ENCODE results near the gene ESCO1.

Gene ESCO1

DNA sequence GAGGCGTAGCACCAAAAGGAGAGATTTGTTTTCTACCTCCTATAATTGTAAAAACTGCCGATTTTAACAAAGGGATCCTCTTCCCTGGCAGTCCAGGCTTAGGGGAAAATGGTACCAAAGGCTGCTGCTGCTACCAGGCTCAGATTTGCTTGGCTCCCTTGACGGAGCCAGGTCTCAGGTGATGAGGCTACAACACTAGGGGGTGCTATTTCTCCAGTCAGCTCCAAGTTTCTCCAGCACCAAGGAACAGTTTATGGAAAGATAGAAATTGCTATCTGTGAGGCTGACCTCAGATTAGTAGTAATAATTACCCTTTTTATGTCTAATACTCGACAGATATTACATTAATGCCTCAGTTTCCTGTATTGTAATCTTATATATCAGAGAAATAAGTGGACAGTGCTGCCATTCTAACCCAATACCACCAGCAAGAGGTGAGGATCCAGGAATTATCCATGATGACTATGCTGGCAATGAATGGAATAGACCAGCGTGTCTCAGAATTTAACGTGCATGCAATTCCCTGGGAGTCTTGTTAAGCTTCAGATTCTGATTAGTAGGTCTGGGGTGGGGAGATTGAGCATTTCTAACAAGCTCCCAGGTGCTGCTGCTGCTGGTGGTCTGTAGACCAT, 111.3 kb downstream of the ESCO1 start:
- DNase-seq: no peak

DNA sequence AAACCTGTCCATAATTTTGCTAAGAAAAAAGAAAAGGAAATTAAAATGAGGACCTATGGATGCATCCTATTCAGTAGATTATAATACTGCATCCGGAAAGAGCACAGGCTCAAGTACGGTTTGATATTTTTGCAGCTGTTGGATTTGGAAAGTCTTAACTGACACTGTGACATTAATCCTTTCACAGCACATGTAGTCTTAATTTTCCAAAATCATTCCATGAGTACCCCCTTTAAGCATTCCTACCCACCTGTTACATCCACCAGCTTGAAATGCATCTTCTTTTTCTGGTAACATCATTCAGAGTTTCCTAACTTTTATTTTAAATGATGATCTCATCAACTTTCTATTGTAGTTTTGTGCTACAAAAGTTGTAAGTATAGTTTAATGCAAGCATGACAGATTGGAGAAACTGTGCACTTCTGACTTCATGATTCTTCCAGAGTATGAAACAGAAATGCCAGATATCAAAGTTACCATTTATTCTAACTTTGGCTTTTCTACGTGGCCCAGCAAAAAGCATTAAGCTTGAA, 113.5 kb downstream of the ESCO1 start:
- DNase-seq: no peak

- DNase-seq: no peak
These were observed 115.5 kb downstream of the ESCO1 start for GRCh38 chr18:21484851-21485636.

DNA sequence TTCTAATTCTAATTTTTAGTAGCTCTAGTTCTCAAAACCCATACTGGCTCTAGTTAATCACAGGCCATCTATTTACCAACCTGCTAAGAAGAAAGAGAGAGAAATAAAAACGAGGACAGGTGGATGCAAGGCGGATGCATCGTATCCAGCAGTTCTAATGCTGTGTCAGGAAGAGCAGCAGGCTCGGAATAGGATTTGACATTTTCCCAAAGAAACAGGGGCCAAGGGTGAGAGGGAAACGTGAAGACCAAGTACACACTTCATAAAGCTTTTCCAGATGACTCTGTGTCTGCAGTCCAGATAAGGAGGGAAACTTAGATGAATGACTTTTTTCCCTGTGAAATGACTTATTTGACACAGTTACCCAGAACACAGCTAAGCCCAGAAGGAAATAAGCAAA, 117.5 kb downstream of the ESCO1 start:
- no peak for DNase-seq

DNA sequence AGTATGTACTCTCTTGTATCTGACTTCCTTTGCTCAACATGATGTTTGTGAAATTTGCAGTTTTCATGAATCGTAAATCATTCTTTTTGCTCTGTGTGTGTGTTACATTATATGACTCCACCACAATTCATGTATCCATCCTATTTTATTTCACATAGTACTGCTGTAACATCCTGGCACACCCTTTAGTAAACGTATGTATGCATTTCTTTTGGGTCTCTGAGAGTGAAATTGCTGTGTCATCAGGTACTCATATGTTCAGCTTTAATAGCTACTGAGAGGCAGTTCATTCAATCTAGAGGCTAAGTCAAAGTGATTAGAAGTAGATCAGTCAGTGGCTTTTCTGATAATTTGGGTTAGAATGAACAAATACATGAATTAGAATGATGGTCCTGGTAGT, 118.8 kb downstream of the ESCO1 start:
- DNase-seq: no peak

- no peak for DNase-seq
These were observed 120.8 kb downstream of the ESCO1 start for GRCh38 chr18:21479721-21480120.
